ENCODE measurements around the gene COG2.
"Not testable (repeated sequence)": the region's sequence is repeated elsewhere in the genome, so short reads cannot be mapped to it uniquely, and the experiment has no call there.

Gene COG2, protein sequence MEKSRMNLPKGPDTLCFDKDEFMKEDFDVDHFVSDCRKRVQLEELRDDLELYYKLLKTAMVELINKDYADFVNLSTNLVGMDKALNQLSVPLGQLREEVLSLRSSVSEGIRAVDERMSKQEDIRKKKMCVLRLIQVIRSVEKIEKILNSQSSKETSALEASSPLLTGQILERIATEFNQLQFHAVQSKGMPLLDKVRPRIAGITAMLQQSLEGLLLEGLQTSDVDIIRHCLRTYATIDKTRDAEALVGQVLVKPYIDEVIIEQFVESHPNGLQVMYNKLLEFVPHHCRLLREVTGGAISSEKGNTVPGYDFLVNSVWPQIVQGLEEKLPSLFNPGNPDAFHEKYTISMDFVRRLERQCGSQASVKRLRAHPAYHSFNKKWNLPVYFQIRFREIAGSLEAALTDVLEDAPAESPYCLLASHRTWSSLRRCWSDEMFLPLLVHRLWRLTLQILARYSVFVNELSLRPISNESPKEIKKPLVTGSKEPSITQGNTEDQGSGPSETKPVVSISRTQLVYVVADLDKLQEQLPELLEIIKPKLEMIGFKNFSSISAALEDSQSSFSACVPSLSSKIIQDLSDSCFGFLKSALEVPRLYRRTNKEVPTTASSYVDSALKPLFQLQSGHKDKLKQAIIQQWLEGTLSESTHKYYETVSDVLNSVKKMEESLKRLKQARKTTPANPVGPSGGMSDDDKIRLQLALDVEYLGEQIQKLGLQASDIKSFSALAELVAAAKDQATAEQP

DNA sequence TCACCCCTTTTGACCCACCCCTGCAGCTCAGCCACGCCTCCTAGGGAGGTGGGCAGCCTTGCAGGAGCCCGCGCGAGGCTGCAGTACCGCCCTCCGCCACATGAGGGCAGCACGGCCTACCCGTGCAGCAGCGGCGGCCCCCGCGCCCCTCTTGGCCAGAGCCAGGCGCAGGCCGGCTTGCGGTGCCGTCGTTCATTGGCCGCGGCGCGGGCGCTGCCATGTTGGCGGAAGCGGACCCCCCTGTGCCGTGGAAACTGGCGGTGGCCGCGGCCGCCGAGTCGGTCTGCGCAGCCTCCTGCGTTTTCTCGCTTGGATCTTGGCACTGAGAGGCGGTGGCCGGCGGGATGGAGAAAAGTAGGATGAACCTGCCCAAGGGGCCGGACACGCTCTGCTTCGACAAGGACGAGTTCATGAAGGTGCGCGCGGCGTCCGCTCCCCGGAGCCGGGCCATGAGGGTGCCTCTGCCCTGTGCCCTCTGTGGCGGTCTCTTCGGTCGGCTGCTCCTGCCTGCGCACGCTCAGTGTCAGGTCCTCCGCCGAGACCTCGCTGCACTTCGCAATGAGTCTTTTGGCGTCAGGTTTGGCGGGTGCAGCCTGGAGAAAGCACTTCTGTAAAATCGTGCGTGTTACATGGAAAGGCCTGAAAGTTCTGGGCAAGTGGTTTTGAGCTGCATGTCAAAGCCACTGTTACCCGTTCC, at the start of gene COG2:
Gene COG2, plus strand, starts transcription at position 219 of the 697 bp plus-strand sequence. Its CDS starts 126 bp downstream, at position 345.
- in situ Hi-C loops (cut with MboI; ENCODE audit: low sequenced_read_pairs) = no loop called here

DNA sequence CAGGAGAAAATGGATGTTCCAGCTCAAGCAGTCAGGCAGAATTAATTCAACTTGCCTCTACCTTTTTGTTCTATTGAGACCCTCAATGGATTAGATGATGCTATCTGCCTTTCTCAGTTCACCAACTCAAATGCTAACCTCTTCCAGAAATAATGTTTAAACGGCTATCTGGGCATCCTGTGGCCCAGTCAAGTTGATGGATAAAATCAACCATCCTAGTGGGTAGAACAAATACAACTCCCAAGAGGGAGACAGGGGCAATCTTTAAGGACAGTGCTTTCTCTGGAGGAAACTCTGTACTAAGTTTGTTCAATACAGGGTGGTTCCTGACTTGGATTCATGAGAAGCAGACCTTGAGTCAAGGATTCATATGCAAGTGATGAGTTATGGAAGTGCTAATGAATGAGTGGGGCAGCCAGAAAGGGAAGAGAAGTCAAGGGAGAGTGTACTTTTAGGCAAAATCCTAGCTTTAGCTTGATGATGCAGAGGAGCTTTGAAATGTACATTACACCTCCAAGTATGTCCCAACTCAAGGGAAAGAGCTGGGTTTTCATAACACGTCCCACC, 49.4 kb upstream of the COG2 start:
- in situ Hi-C loops (cut with MboI; ENCODE audit: low sequenced_read_pairs) = no loop called here

DNA sequence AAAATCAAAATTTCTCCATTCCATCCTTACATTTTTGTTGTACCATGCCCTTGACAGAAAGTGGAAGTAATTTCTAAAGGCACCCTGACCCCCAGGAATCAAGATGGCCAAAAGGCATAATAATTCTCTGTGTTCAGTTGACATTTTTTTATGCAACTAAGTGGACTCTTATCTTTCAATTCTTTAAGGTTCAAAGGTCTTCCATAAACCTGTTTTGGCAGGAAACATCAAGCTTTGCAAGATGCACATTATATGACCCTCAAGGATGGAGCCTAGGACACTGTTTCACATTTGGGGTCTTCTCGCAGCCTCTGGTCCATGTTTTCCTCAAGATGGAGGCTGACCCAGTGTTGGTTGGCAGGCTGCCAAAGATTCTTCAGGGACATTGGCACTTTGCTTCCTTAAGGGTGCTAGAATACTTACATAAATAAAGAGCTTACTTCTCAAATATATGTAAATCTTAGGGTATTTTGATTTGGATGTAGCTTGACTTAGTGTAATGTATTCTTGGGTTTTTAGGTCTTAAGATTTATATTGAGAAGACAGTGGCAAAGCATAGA, 48.0 kb upstream of the COG2 start:
- in situ Hi-C loops (cut with MboI; ENCODE audit: low sequenced_read_pairs) = no loop called here

DNA sequence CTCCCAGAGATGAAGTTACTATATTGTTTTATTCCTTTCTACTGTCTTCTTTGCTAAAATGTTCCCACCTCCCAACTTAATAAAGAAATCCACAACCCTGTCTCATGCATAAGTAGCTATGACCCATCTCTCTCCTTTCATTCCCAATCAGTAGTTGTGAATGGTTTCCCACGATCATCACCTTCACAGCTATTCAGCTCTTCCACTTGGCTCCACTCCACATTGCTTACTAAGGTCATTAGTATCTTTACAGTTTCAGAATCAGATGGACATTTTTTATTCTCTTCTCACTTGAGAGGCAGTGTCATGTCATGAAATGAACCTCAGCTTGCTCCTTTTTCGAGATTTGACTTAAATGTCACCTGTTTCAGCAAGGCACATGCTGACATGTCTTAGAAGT, 47.1 kb upstream of the COG2 start:
- in situ Hi-C loops (cut with MboI; ENCODE audit: low sequenced_read_pairs) = no loop called here

DNA sequence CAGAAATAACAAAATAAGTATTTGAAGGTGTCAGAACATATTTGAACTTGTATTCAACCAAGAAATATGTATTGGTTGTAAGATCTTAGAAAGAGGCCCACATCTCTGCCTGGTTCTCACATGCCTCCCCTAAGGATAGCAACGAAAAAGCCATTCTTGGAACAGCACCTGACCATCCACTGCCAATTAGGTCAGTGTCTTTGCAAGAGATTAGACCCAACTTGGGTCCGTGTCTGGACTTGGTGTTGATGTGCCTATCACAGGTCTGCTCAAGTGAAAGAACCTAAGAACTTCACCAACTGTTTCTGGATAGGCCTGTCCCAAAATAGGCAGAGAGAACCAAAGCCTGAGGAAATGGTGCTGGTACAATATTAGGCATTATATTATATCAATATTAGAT, 46.0 kb upstream of the COG2 start:
- in situ Hi-C loops (cut with MboI; ENCODE audit: low sequenced_read_pairs) = no loop called here

DNA sequence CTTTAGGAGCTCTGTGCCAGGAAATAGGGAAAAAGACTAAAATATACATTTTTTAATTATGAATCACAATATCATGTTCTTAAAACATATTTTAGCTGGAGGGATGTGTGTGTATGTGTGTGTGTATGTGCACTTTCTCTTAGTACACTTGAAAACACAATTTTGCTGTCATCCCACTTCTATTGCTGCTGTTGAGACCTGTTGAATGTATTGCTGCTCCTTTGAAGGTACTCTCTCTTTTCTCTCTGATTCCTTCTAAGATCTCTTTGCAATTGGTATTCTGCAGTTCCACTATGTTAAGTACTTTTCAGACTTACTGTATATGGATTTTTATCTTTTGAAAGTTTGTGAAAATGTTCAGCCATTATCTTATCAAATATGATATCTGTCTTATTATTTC, 43.5 kb upstream of the COG2 start:
- in situ Hi-C loops (cut with MboI; ENCODE audit: low sequenced_read_pairs) = no loop called here

DNA sequence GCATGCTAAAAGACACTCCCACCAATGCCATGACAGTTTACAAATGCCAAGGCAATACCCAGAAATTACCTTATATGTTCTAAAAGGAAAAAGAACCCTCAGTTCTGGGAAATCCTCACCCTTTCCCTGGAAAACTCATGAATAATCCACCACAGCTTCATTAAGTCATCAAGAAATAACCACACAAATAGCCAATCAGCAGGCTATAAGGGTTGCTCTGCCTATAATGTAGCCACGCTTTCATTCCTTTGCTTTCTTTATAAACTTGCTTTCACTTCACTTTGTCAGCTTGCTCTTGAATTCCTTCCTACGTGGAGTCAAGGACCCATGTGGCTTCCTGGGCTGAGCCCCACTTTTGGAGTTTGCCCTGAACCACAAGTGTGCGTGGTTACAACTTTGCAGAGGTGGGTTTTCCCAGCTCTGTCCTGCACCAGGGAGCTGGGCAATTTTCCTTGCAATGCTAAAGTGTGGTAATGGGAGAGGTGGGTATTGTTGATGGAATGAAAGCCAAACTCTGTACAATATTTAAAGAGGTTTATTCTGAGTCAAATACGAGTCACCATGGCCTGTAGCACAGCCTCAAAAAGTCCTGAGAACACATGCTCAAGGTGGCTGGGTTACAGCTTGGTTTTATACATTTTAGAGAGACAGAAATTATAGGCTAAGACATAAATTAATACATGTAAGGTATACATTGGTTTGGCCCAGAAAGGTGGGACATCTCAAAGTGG, 42.2 kb upstream of the COG2 start:
- in situ Hi-C loops (cut with MboI; ENCODE audit: low sequenced_read_pairs) = no loop called here

DNA sequence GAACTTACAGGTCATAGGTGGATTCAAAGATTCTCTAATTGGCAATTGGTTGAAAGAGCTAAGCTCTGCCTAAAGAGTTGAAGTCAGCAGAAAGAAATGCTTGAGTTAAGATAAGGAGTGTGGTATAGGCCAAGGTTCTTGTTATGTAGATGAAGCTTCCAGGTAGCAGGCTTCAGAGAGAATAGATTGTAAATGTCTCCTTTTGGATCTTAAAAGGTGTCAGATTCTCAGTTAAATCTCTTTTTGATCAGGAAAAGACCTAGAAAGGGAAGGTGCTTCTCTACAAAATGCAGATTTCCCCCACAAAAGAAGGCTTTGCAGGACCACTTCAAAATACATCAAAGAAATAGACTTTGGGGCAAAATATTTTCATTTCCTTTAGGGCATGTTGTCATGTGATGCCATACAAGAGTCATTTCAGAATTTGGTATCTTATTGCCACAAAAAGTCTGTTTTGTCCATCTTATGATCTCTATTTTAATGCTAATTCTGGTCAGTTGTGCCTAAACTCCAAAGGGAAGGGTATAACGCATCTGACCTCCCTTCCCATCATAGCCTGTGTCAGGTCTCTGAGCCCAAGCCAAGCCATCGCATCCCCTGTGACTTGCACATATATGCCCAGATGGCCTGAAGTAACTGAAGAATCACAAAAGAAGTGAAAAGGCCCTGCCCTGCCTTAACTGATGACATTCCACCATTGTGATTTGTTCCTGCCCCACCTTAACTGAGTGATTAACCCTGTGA, 41.5 kb upstream of the COG2 start:
- in situ Hi-C loops (cut with MboI; ENCODE audit: low sequenced_read_pairs) = not testable (repeated sequence)

DNA sequence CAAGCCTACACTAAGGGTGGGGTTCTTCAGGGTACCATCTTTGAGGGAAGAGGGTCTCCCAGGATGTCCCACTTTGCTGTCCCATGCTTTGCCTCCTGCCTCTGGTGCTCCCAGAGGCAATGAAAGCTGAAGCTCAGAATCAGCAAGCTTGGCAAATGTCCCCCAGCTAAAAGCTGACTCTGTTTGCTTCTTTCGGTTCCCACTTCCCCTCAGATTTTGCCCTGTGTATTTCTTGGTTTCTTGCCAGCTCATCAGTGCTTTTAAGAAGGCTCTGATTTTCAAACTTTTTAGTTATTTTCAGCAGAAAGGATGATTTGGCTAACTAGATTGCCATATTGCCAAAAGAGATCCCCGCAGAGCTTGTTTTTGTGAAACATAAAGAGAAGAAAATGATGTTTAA, 33.1 kb upstream of the COG2 start:
- in situ Hi-C loops (cut with MboI; ENCODE audit: low sequenced_read_pairs) = no loop called here

DNA sequence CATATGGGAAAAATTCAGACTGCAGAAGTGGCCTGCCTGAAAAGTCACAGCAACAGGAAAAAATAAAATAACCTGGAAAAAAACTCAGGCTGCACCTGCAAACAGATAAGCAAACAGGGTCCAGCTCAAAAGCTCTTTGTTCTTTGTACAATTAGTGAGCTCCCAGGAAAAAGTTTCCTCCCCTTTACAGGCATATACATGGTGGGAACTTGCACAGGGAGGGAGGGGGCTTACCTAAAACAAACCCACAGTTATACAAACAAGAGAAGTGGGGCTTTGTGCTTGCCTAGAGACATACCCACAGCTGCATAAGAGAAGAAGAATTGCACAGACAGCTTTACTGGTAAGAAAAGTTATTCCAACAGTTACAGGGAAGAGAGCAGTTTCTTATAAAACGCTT, 31.7 kb upstream of the COG2 start:
- in situ Hi-C loops (cut with MboI; ENCODE audit: low sequenced_read_pairs) = no loop called here

DNA sequence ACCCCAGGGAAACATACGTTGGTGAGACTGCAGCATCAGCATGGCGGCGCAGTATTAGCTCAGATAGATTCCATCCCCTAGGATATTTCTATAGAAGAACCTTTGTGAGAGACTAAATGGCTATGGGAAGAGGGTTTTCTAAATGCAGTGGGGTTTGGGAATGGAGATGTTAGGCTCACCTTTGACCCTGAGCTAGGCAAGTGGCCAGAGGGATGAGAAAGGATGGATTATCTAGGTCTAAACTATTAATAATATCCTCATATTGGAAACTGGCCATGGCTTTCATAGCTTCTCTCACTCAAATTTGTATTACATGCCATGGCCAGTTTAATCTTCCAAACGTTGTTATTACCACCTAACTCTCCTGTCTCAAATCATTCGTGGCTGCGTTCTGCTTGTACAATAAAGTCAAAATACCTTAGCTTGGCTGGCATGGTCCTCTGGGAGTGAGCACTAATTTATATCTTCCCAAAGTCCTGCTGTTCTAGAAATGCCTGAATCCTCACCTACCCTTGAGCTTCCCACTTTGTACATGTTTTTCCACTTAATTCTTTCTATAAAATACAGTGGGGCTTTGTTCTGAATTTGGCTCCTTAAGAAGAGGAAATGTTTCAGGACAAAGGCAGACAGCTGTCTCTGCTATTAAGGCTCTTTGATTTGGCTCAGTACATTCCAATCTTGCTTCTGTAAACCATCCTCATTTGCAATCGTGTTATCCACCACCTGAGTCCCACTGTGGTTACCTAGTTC, 31.0 kb upstream of the COG2 start:
- in situ Hi-C loops (cut with MboI; ENCODE audit: low sequenced_read_pairs) = no loop called here

DNA sequence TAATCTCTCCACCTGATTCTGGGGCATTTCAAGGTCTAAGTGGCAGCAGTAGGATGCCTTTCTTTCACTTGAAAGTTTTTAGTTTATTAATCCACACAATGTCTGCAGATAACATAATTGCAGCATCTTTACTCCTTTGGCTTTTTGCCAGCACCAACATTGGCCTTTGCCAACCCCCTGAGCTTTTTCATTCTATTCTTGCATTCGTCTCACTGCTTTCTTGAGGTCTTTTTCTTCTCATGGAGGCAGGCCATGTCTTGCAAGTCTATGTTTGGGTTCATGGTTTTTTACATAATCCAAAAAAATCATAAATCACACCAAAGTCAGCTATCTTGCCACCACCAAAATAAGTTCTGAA, 30.4 kb upstream of the COG2 start:
- in situ Hi-C loops (cut with MboI; ENCODE audit: low sequenced_read_pairs) = no loop called here

DNA sequence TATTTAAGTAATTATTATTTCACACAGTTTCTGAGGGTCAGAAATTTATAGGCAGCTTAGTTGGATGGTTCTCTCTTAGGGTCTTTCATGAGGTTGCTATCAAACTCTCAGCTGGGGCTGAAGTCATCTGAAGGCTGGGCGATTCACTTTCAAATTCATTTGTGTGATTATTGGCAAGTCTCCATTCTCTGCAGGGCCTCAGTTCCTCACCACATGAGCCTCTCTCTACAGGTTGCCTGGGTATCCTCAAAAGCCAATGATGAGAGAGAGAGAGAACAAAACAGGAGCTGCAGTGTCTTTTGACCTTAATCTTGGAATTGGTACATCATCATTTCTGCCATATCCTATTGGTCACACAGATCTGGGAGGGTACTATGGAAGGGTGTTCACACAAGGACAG, 29.6 kb upstream of the COG2 start:
- in situ Hi-C loops (cut with MboI; ENCODE audit: low sequenced_read_pairs) = no loop called here

DNA sequence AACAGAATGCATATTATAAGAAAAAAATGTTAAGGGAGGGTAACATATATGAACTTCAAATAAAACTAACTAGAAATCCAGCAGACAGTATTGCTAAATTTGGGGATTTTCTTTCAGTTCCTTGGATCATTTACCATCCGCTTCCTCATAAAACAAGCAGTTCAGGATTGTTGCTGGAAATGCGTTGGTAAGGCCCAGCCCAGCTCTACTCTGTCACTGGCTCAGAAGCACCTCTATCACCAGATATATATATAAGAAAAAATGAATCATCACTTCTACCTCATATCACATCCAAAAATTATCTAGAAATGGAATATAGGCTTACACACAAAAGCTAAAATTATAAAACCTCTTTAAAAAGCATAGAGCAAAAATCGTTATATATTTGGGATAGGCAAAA, 28.2 kb upstream of the COG2 start:
- in situ Hi-C loops (cut with MboI; ENCODE audit: low sequenced_read_pairs) = no loop called here

DNA sequence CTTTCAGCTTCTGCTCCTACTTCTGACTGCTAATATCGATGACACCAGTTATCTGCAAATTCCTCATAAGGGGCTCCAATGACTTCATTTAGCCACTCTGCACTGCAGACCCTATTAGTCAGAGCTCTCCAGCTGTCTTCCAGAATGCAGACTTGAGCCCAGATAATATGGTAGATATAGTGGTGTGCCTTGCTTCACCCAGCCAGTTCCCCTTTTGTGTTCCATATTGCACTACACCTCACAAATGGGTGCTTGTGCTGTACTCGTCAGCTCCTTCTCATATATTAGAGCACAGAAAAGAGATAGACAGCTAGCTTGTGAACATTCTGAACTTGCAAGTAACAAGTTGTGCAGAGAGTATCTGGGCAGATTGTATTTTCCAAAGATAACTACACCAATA, 23.7 kb upstream of the COG2 start:
- in situ Hi-C loops (cut with MboI; ENCODE audit: low sequenced_read_pairs) = no loop called here

DNA sequence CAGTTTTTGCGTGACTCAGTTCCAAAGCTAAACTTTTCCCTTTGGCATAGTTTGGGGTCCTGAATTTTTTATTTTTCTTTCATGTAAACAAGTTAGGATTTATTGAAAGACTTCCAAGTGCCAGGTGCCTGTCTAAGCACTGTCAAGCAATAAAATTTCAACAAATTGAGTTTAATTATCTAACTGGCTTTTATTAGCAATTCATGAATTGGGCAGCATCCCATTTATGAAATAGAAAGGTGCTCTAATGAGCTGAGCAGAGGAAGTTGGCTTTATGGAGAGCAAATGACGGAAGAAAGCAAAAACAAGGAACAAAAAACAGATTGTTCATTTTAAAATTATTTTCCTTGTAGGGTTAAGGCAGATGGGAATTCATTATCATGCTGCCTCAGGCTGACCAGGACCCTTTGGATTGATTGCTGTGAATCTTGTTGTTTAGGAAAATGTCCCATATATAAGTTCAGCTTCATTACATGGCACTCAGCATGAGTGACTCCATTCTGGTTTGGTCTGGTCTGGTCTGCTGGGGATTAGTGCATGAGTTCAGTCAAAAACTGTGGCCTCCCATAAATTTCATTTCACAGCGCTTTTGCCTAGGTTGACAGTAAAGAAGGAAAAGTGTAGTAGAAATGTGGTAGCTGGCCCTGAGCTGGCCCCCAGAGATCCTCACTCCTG, 21.5 kb upstream of the COG2 start:
- in situ Hi-C loops (cut with MboI; ENCODE audit: low sequenced_read_pairs) = no loop called here

DNA sequence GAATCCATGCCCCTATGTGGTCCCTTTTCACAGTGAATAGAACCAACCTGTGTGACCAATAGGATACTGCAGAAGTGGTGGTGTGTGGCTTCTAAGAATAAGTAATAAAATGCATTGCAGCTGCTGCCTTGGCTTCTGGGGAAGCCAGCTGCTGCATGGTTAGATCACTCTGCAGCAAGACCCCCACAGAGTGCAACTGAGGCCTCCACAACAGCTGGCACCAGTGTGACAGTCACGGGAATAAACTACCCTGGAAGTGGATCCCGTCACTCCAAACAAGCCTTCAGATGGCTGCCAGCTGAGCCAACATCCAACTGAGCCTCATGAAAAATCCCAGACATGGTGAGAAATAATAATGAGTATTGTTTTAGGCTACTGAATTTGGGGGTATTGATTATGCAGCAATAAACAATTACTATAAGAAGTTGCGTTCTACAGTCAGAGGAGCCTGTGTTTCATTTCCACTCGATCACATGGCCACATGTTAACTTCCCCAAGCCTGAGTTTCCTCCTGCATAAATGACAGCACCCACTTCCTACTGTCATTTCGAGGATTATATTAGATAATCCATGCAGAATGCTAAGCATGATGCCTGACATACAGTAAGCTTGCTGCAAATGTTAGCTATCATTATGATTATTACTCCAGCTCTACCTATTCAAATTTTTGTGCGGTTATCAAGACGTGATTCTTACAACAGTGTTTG, 20.8 kb upstream of the COG2 start:
- in situ Hi-C loops (cut with MboI; ENCODE audit: low sequenced_read_pairs) = no loop called here

DNA sequence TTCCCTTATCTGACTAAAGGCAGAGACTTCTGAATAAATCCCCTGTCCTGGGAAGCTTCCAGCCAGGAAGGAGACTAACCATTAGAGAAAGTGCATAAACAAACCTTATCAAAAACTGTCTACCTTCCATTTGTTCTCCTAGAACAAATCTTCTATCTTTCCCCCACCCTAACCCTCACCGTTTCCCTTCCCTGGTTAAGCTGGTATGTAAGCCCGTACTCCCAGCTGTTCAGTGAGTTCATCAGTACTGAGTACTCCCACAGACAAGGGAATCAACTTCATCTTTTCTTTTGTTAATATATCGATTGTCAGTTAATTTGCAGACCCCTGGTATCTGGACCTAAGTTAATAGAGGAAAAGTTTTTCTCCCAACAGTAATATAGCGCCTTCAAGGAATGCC, 20.1 kb upstream of the COG2 start:
- in situ Hi-C loops (cut with MboI; ENCODE audit: low sequenced_read_pairs) = no loop called here

Measured in HL-60/S4 treated with retinoic acid at 250 ng/mL for 4 days and 3 days (cell line).